Right lobe of liver (tissue), 4 donors: ENCODE results near the gene CTSD.

Experiments used
- POLR2A ChIP-seq: fragments of 450-650 bp; IDR thresholded peaks from one replicate; pipeline ENCODE4 v1.6.1; 2017; ENCODE audit warnings: antibody characterized with exemption, mild to moderate bottlenecking
- TF ChIP-seq, protein P1 (sequence below), 4 donors: fragments of 200-600 bp in 3 of 4; fragments of 450-650 bp in 1 of 4; IDR thresholded peaks; one replicate each; pipeline versions ENCODE4 v1.5.1 to v1.8.0; 2016 to 2022; ENCODE audit warnings: antibody characterized with exemption in 4 of 4, mild to moderate bottlenecking in 2 of 4
- donor health status: DM: no; HTN: no; CAD: no.
- donor health status: DM: no; HTN: no; CAD: no.
- donor health status: DM: no; HTN: yes; CAD: no.

DNA sequence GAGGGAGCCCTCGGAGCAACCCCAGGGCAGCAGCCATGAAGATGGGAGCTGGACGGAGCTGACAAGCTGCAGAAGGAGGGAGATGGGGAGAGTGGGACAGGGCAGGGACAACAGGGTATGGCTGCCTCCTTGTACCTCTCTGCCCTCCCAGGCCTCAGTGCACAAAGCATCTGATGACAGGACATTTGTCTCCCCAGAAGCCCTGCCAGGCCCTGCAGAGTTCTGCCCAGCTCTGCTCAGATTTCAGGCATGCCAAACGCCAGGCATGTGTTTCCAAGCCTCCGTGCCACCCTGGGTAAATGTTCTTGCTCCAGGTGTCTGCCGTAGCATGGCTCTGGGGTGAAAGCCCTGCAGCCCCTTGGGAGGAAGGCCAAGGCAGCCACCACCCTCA is 12.2 kb downstream of the CTSD start:
- TF ChIP-seq, protein P1, sequence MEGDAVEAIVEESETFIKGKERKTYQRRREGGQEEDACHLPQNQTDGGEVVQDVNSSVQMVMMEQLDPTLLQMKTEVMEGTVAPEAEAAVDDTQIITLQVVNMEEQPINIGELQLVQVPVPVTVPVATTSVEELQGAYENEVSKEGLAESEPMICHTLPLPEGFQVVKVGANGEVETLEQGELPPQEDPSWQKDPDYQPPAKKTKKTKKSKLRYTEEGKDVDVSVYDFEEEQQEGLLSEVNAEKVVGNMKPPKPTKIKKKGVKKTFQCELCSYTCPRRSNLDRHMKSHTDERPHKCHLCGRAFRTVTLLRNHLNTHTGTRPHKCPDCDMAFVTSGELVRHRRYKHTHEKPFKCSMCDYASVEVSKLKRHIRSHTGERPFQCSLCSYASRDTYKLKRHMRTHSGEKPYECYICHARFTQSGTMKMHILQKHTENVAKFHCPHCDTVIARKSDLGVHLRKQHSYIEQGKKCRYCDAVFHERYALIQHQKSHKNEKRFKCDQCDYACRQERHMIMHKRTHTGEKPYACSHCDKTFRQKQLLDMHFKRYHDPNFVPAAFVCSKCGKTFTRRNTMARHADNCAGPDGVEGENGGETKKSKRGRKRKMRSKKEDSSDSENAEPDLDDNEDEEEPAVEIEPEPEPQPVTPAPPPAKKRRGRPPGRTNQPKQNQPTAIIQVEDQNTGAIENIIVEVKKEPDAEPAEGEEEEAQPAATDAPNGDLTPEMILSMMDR (IDR thresholded peaks at IDR 0.05): no peak
- no peak for TF ChIP-seq POLR2A
